Measurements from ENCODE around the gene SLC28A3.
"Not testable (repeated sequence)": the region's sequence is repeated elsewhere in the genome, so short reads cannot be mapped to it uniquely, and the experiment has no call there.

SLC28A3 gene

DNA sequence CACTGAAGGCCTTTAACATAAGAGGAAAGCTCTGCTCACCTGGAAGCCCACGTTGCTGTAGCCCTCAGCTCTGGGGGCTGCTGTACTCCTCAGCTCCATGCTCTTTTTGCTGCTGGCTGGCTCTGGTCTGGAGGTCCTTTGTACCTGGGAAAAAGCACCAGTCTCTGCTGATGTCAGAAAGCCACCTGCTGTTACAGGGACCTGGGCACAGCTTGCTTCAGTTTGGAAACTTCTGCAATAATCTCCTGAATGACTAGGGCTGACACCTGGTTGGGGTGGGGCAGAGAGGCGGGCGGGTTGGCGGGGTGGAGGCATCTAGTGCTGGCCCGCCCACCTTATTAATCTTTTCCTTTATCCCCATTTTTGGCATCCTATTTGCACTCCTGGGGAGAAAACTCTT lies at the start of gene SLC28A3:
TSS of gene SLC28A3 (minus strand) at position 224 of the 400 bp plus-strand sequence. CDS start at position 99, 125 bp downstream.
- no peaks in the 10 kb centered on the region for H3K4me1 Mint-ChIP-seq
- no peaks in the 10 kb centered on the region for H3K36me3 Mint-ChIP-seq
- no peaks in the 10 kb centered on the region for H3K9me3 Mint-ChIP-seq
- ATAC-seq: no peak
- no peak within 1 kb of the TSS for H3K27ac Mint-ChIP-seq
- H3K27me3 Mint-ChIP-seq: no peaks in the 10 kb centered on the region
- H3K4me3 Mint-ChIP-seq: no peak within 1 kb of the TSS

GRCh38 chr9:84390254-84390653 lies 49.7 kb upstream of the SLC28A3 start:
- not testable (repeated sequence) for H3K4me1 Mint-ChIP-seq, H3K27ac Mint-ChIP-seq, H3K9me3 Mint-ChIP-seq, ATAC-seq, H3K4me3 Mint-ChIP-seq, H3K36me3 Mint-ChIP-seq, H3K27me3 Mint-ChIP-seq

DNA sequence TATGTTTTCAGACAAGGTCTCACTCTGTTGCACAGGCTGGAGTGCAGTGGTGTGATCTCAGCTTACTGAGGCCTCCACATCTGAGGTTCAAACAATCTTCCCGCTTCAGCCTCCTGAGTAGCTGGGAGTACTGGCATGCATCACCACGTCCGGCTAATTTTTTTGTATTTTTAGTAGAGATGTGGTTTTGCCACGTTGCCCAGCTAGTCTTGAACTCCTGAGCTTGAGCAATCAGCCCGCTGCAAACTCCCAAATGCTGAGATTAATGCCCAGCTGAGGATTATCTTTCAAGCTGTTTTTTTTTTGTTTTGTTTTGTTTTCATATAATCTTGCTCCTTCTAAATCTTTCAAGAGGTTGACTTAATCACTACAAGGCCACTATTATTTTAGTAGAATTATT lies 47.3 kb upstream of the SLC28A3 start:
- H3K27me3 Mint-ChIP-seq: no peaks in the 10 kb centered on the region
- no peaks in the 10 kb centered on the region for H3K9me3 Mint-ChIP-seq
- no peak overlapping the region for H3K4me3 Mint-ChIP-seq
- H3K27ac Mint-ChIP-seq: no peak overlapping the region
- no peaks in the 10 kb centered on the region for H3K36me3 Mint-ChIP-seq
- ATAC-seq: no peak
- H3K4me1 Mint-ChIP-seq: no peaks in the 10 kb centered on the region

DNA sequence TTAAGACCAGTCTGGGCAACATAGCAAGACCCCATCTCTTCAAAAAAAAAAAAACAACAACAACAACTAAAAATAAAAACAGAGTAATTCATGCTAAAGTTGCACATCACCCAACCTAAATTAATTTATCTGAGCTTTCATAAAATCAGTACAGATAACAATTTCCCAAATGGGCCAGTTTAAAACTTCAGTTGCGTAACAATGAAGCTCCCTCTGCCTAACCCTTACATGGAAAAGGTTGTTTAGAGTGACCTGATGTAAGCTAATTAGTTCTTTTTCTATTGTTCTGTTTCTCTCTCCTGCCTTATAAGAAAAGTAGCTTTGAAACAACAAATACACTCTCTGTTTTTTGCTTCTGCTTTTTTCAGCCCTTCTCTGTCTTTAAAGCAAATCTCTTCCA lies 46.2 kb upstream of the SLC28A3 start:
- Mint-ChIP-seq H3K4me1 (no peaks in the 10 kb centered on the region), H3K9me3 (no peaks in the 10 kb centered on the region), H3K27me3 (no peaks in the 10 kb centered on the region), H3K27ac (no peak overlapping the region), H3K36me3 (no peaks in the 10 kb centered on the region), H3K4me3 (no peak overlapping the region)
- no peak for ATAC-seq

GRCh38 chr9:84385386-84386040 lies 45.0 kb upstream of the SLC28A3 start:
- no peak overlapping the region for H3K4me3 Mint-ChIP-seq
- H3K27me3 Mint-ChIP-seq: no peaks in the 10 kb centered on the region
- H3K36me3 Mint-ChIP-seq: no peaks in the 10 kb centered on the region
- H3K9me3 Mint-ChIP-seq: no peaks in the 10 kb centered on the region
- no peaks in the 10 kb centered on the region for H3K4me1 Mint-ChIP-seq
- no peak for ATAC-seq
- no peak overlapping the region for H3K27ac Mint-ChIP-seq

DNA sequence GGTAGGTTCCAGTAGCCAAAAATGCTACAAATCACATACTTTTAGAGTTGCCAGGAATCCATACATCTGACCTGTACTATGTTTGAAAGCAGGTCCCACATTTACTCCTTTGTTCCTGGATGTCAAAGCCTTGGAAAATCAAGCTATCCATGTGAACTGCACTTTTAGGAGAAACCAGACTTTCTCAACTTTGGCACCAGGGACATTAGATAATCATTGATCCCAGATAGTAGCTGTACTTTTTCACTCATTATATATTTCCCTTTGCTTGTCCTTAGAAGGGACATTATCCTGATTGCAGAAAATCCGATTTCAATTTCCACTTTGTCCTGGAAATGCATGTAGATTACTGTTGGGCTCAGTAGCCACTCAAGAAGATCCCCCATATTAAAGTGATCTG lies 44.1 kb upstream of the SLC28A3 start:
- Mint-ChIP-seq H3K36me3 (no peaks in the 10 kb centered on the region), H3K27me3 (peaks cover 3% of the 10 kb centered on the region), H3K27ac (no peak overlapping the region), H3K4me3 (no peak overlapping the region), H3K4me1 (no peaks in the 10 kb centered on the region), H3K9me3 (no peaks in the 10 kb centered on the region)
- no peak for ATAC-seq

GRCh38 chr9:84383178-84383577 lies 42.6 kb upstream of the SLC28A3 start:
- Mint-ChIP-seq H3K4me3 (no peak overlapping the region), H3K36me3 (no peaks in the 10 kb centered on the region), H3K9me3 (no peaks in the 10 kb centered on the region), H3K4me1 (no peaks in the 10 kb centered on the region), H3K27me3 (peaks cover 9% of the 10 kb centered on the region), H3K27ac (no peak overlapping the region)
- no peak for ATAC-seq

- Mint-ChIP-seq H3K4me3 (no peak overlapping the region), H3K36me3 (no peaks in the 10 kb centered on the region), H3K27me3 (peaks cover 9% of the 10 kb centered on the region), H3K9me3 (no peaks in the 10 kb centered on the region), H3K27ac (no peak overlapping the region), H3K4me1 (no peaks in the 10 kb centered on the region)
- ATAC-seq: no peak
Observed at GRCh38 chr9:84382720-84383119, 42.2 kb upstream of the SLC28A3 start.

DNA sequence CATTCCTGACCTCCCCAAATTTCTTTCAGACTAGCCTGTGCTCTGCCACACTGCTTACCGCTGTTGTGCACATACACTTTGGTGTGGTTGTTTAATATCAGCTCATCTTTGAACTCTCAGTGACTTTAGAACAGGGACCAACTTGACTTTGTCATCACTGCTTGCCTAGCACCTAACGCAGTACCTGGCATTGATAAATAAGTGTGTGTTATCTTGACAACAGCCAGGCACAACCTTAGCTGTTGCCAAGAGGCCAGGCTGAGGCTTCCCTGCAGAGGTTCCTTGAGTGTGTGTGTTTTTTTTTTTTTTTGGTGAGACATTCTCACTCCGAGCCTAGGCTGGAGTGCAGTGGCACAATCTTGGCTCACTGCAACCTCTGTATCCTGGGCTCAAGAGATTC lies 41.0 kb upstream of the SLC28A3 start:
- Mint-ChIP-seq H3K36me3 (no peaks in the 10 kb centered on the region), H3K27ac (no peak overlapping the region), H3K27me3 (peaks cover 9% of the 10 kb centered on the region), H3K4me3 (no peak overlapping the region), H3K9me3 (no peaks in the 10 kb centered on the region), H3K4me1 (no peaks in the 10 kb centered on the region)
- ATAC-seq: no peak

GRCh38 chr9:84379740-84380139 lies 39.2 kb upstream of the SLC28A3 start:
- no peak for ATAC-seq
- H3K36me3 Mint-ChIP-seq: no peaks in the 10 kb centered on the region
- H3K4me3 Mint-ChIP-seq: no peak overlapping the region
- H3K27ac Mint-ChIP-seq: no peak overlapping the region
- no peaks in the 10 kb centered on the region for H3K9me3 Mint-ChIP-seq
- H3K4me1 Mint-ChIP-seq: no peaks in the 10 kb centered on the region
- peaks cover 9% of the 10 kb centered on the region for H3K27me3 Mint-ChIP-seq

GRCh38 chr9:84375954-84376353 lies 35.4 kb upstream of the SLC28A3 start:
- H3K27ac Mint-ChIP-seq: no peak overlapping the region
- H3K4me1 Mint-ChIP-seq: no peaks in the 10 kb centered on the region
- ATAC-seq: no peak
- no peak overlapping the region for H3K4me3 Mint-ChIP-seq
- H3K36me3 Mint-ChIP-seq: no peaks in the 10 kb centered on the region
- H3K27me3 Mint-ChIP-seq: peaks cover 19% of the 10 kb centered on the region
- H3K9me3 Mint-ChIP-seq: no peaks in the 10 kb centered on the region

- Mint-ChIP-seq H3K27me3 (peaks cover 23% of the 10 kb centered on the region), H3K4me1 (no peaks in the 10 kb centered on the region), H3K27ac (no peak overlapping the region), H3K9me3 (no peaks in the 10 kb centered on the region), H3K4me3 (no peak overlapping the region), H3K36me3 (no peaks in the 10 kb centered on the region)
- no peak for ATAC-seq
Observed at GRCh38 chr9:84374516-84374915, 34.0 kb upstream of the SLC28A3 start.

DNA sequence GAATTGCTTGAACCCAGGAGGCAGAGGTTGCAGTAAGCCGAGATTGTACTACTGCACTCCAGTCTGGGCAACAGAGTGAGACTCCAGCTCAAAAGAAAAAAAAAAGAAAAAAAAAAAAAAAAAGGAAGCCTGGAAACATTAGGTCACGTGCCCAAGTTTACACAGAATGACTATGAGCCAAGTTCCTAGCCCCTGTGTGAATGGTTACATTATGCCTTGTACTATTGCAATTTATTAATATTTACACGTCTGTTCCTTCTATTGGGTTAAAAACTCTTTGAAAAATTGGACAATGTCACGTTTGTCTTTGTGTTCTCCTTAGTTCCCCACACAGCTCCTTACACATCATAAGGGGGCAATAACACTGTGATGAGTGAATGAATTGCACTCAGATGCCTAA lies 33.5 kb upstream of the SLC28A3 start:
- no peaks in the 10 kb centered on the region for H3K4me1 Mint-ChIP-seq
- H3K9me3 Mint-ChIP-seq: no peaks in the 10 kb centered on the region
- ATAC-seq: no peak
- peaks cover 18% of the 10 kb centered on the region for H3K27me3 Mint-ChIP-seq
- H3K27ac Mint-ChIP-seq: no peak overlapping the region
- H3K4me3 Mint-ChIP-seq: no peak overlapping the region
- H3K36me3 Mint-ChIP-seq: no peaks in the 10 kb centered on the region

DNA sequence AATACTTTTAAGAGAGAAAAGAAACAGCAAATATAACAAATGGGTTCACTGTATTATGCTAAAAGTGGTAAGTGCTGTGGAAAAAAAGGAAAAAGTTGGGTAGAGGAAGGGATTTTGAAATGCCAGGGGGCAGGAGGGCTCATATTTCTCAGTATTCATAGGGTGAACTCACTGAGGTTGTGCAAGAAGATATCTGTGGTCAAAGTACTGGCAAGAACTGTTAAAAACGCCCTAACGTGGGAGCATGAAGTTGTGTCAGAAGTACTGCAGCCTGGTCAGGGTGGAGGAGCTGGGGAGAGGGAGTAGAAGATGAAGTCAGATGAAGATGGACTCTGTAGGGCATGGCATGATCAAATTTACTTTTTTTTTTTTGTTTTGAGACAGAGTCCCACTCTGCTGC lies 31.2 kb upstream of the SLC28A3 start:
- H3K27ac Mint-ChIP-seq: no peak overlapping the region
- ATAC-seq: no peak
- no peaks in the 10 kb centered on the region for H3K4me1 Mint-ChIP-seq
- no peaks in the 10 kb centered on the region for H3K36me3 Mint-ChIP-seq
- peaks cover 18% of the 10 kb centered on the region for H3K27me3 Mint-ChIP-seq
- H3K4me3 Mint-ChIP-seq: no peak overlapping the region
- H3K9me3 Mint-ChIP-seq: no peaks in the 10 kb centered on the region

- Mint-ChIP-seq H3K4me3 (no peak overlapping the region), H3K27ac (no peak overlapping the region), H3K9me3 (peaks cover 4% of the 10 kb centered on the region), H3K4me1 (no peaks in the 10 kb centered on the region), H3K36me3 (no peaks in the 10 kb centered on the region), H3K27me3 (peaks cover 18% of the 10 kb centered on the region)
- no peak for ATAC-seq
Observed at GRCh38 chr9:84368601-84369000, 28.0 kb upstream of the SLC28A3 start.

DNA sequence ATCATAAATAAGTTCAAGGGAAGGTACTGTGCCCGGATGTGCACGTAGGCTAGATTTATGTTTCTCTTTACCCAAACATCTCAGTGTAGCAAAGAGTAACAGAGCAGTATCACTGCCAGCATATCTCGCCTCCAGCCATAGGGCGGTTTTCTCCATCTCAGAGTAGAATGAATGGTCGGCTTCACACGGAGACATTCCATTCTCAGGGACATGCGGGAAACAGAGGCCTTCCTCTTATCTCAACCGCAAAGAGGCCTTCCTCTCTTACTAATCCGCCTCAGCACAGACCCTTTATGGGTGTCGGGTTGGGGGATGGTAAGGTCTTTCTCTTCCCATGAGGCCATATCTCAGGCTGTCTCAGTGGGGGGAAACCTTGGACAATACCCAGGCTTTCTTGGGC lies 27.2 kb upstream of the SLC28A3 start:
- not testable (repeated sequence) for H3K4me3 Mint-ChIP-seq, H3K9me3 Mint-ChIP-seq, H3K27ac Mint-ChIP-seq, H3K4me1 Mint-ChIP-seq, ATAC-seq, H3K36me3 Mint-ChIP-seq
- peaks cover 18% of the 10 kb centered on the region for H3K27me3 Mint-ChIP-seq

DNA sequence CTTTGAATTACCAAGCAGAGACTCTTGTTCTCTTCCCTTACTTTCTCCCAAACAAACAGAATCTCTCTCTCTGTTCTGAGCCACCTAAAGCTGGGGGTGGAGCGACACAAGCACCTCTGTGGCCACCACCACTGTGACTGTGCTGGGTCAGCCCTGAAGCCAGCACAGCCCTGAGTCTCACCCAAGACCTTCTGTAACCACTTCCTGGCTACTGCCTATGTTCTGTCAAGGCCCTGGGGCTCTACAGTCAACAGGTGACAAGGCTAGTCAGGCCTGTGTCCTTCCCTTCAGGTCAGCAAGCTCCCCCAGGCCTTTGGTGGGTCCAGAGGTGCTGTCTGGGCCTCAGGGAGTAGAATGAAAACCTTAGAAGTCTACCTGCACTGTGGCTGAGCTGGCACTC lies 26.1 kb upstream of the SLC28A3 start:
- Mint-ChIP-seq H3K4me3 (no peak overlapping the region), H3K36me3 (no peaks in the 10 kb centered on the region), H3K9me3 (peaks cover 4% of the 10 kb centered on the region), H3K27me3 (peaks cover 12% of the 10 kb centered on the region), H3K4me1 (no peaks in the 10 kb centered on the region), H3K27ac (no peak overlapping the region)
- ATAC-seq: no peak
